HEK293 (cell line): ENCODE measurements around the gene AR.

ENCODE experiments used
- CTCF ChIA-PET: fragments of 350-600 bp; formaldehyde crosslinking; extraction: SDS; loops from one replicate; lab custom pipeline; 2021; ENCODE audit warnings: antibody characterized with exemption; lab: Yijun Ruan, JAX
- POLR2A ChIA-PET: fragments of 300-600 bp; formaldehyde crosslinking; extraction: SDS; loops from one replicate; lab custom pipeline; 2020; ENCODE audit warnings: antibody characterized with exemption, inconsistent platforms; lab: Yijun Ruan, JAX
- H3K27ac ChIP-seq: fragments of 200-500 bp; sonication (Bioruptor generic); 2 replicates; pipeline ENCODE4 v1.5.1; 2014; ENCODE audit warnings: low read depth, low read length, control low read depth, inconsistent platforms; ENCODE audit errors: extremely low read depth
- H3K36me3 ChIP-seq, 2 experiments: fragments of 200-500 bp in 1 of 2; sonication (Bioruptor generic) in 1 of 2; 1 replicate in 1 of 2; 2 replicates in 1 of 2; pipeline ENCODE4 v1.5.1; 2014 to 2017; ENCODE audit warnings: inconsistent platforms in 2 of 2, low read length in 2 of 2; ENCODE audit not compliant: control insufficient read depth in 2 of 2, insufficient read depth in 1 of 2
- H3K4me1 ChIP-seq: fragments of 200-500 bp; sonication (Bioruptor generic); 2 replicates; pipeline ENCODE4 v1.5.1; 2014; ENCODE audit warnings: mild to moderate bottlenecking, low read length, inconsistent platforms; ENCODE audit not compliant: control insufficient read depth, insufficient read depth
- H3K4me3 ChIP-seq: 2 replicates; pipeline ENCODE4 v1.5.1; 2011; ENCODE audit warnings: low read depth, mild to moderate bottlenecking, control low read depth, low read length, moderate library complexity
- H3K9me3 ChIP-seq: fragments of 200-500 bp; sonication (Bioruptor generic); 2 replicates; pipeline ENCODE4 v1.5.1; 2014; ENCODE audit warnings: low read depth, low read length, inconsistent platforms; ENCODE audit not compliant: control insufficient read depth, insufficient read depth
- EGR2 ChIP-seq: fragments of 450-650 bp; formaldehyde crosslinking; IDR thresholded peaks from 2 replicates; pipeline ENCODE4 v1.5.1; 2016; ENCODE audit warnings: low read depth, missing biosample characterization, missing genetic modification characterization
- KLF17 ChIP-seq: fragments of 450-650 bp; formaldehyde crosslinking; IDR thresholded peaks from 2 replicates; pipeline ENCODE4 v1.5.1; 2016; ENCODE audit warnings: missing biosample characterization, missing genetic modification characterization
- PBX3 ChIP-seq: sonication (generic); formaldehyde crosslinking; IDR thresholded peaks from 2 replicates; pipeline ENCODE4 v1.8.1; 2022; ENCODE audit warnings: mild to moderate bottlenecking, moderate library complexity, missing genetic modification reagents
- REPIN1 ChIP-seq: fragments of 450-650 bp; formaldehyde crosslinking; IDR thresholded peaks from 2 replicates; pipeline ENCODE4 v1.5.1; 2017; ENCODE audit warnings: missing biosample characterization, missing genetic modification characterization, low read depth
- SP2 ChIP-seq: fragments of 450-650 bp; formaldehyde crosslinking; IDR thresholded peaks from 2 replicates; pipeline ENCODE4 v1.5.1; 2016; ENCODE audit warnings: missing biosample characterization, missing genetic modification characterization
- SP7 ChIP-seq: fragments of 450-650 bp; formaldehyde crosslinking; IDR thresholded peaks from 2 replicates; pipeline ENCODE4 v1.5.1; 2016; ENCODE audit warnings: missing biosample characterization, missing genetic modification characterization
- WT1 ChIP-seq: fragments of 450-650 bp; formaldehyde crosslinking; IDR thresholded peaks from 2 replicates; pipeline ENCODE4 v1.5.1; 2016; ENCODE audit warnings: missing biosample characterization, missing genetic modification characterization
- ZBTB20 ChIP-seq: fragments of 450-650 bp; formaldehyde crosslinking; IDR thresholded peaks from 2 replicates; pipeline ENCODE4 v1.5.1; 2016; ENCODE audit warnings: missing biosample characterization, missing genetic modification characterization
- ZBTB6 ChIP-seq: fragments of 450-650 bp; formaldehyde crosslinking; IDR thresholded peaks from 2 replicates; pipeline ENCODE4 v1.5.1; 2017; ENCODE audit warnings: missing biosample characterization, missing genetic modification characterization
- ZEB2 ChIP-seq: fragments of 450-650 bp; formaldehyde crosslinking; IDR thresholded peaks from 2 replicates; pipeline ENCODE4 v1.5.1; 2016; ENCODE audit warnings: missing biosample characterization, missing genetic modification characterization
- ZFP69B ChIP-seq: fragments of 450-650 bp; formaldehyde crosslinking; IDR thresholded peaks from 2 replicates; pipeline ENCODE4 v1.5.1; 2016; ENCODE audit warnings: missing biosample characterization, missing genetic modification characterization
- ZNF121 ChIP-seq: fragments of 450-650 bp; formaldehyde crosslinking; IDR thresholded peaks from 2 replicates; pipeline ENCODE4 v1.5.1; 2016; ENCODE audit warnings: missing biosample characterization, missing genetic modification characterization
- ZNF211 ChIP-seq: fragments of 450-650 bp; formaldehyde crosslinking; IDR thresholded peaks from 2 replicates; pipeline ENCODE4 v1.5.1; 2016; ENCODE audit warnings: low read depth, missing biosample characterization, missing genetic modification characterization
- ZNF280D ChIP-seq: fragments of 450-650 bp; formaldehyde crosslinking; IDR thresholded peaks from 2 replicates; pipeline ENCODE4 v1.5.1; 2016; ENCODE audit warnings: missing biosample characterization, missing genetic modification characterization
- ZNF311 ChIP-seq: fragments of 450-650 bp; formaldehyde crosslinking; IDR thresholded peaks from 2 replicates; pipeline ENCODE4 v1.5.1; 2017; ENCODE audit warnings: missing biosample characterization, missing genetic modification characterization, borderline replicate concordance
- ZNF544 ChIP-seq: fragments of 450-650 bp; formaldehyde crosslinking; IDR thresholded peaks from 2 replicates; pipeline ENCODE4 v1.5.0; 2017; ENCODE audit warnings: missing biosample characterization, missing genetic modification characterization
- ZNF704 ChIP-seq: fragments of 450-650 bp; formaldehyde crosslinking; IDR thresholded peaks from 2 replicates; pipeline ENCODE4 v1.5.1; 2016; ENCODE audit warnings: missing biosample characterization, missing genetic modification characterization
- ZNF776 ChIP-seq: fragments of 450-650 bp; formaldehyde crosslinking; IDR thresholded peaks from 2 replicates; pipeline ENCODE4 v1.5.0; 2017; ENCODE audit warnings: missing biosample characterization, missing genetic modification characterization, borderline replicate concordance
- ZNF791 ChIP-seq: fragments of 450-650 bp; formaldehyde crosslinking; IDR thresholded peaks from 2 replicates; pipeline ENCODE4 v1.5.1; 2016; ENCODE audit warnings: missing biosample characterization, missing genetic modification characterization
- ZNF792 ChIP-seq: fragments of 450-650 bp; formaldehyde crosslinking; IDR thresholded peaks from 2 replicates; pipeline ENCODE4 v1.5.1; 2016; ENCODE audit warnings: missing biosample characterization, missing genetic modification characterization

Gene AR

GRCh38 chrX:67524428-67524827 lies 19.4 kb upstream of the AR start:
- H3K4me1 ChIP-seq, result no peaks in the 10 kb centered on the region
- H3K9me3 ChIP-seq, result no peaks in the 10 kb centered on the region; the same call in 1 of the 2 replicates
- CTCF ChIA-PET, result no interaction called here
- H3K36me3 ChIP-seq, result no peaks in the 10 kb centered on the region
- H3K27ac ChIP-seq, result no peak overlapping the region
- no peak overlapping the region for H3K4me3 ChIP-seq
- POLR2A ChIA-PET, result no interaction called here
- no peak for TF ChIP-seq EGR2 (tag by site-specific recombination)
- no peak for TF ChIP-seq ZNF791 (tag by site-specific recombination)
- no peak for TF ChIP-seq SP7
- TF ChIP-seq ZFP69B (tag by site-specific recombination), result no peak
- no peak for TF ChIP-seq ZNF704 (tag by site-specific recombination)
- no peak for TF ChIP-seq ZBTB6
- TF ChIP-seq ZNF544 (tag by site-specific recombination), result no peak
- TF ChIP-seq REPIN1, result no peak
- TF ChIP-seq ZNF776 (tag by site-specific recombination), result no peak
- no peak for TF ChIP-seq ZNF311 (tag by site-specific recombination)
- no peak for TF ChIP-seq ZNF121 (tag by site-specific recombination)
- TF ChIP-seq PBX3 (CRISPR knock-in tag), result no peak
- TF ChIP-seq ZNF211 (tag by site-specific recombination), result no peak
- TF ChIP-seq WT1 (tag by site-specific recombination), result no peak
- TF ChIP-seq ZNF792 (tag by site-specific recombination), result no peak
- no peak for TF ChIP-seq SP2 (tag by site-specific recombination)
- TF ChIP-seq ZNF280D (tag by site-specific recombination), result no peak
- TF ChIP-seq ZBTB20 (tag by site-specific recombination), result no peak
- no peak for TF ChIP-seq KLF17 (tag by site-specific recombination)
- TF ChIP-seq ZEB2 (tag by site-specific recombination), result no peak
- TF ChIP-seq, all 188 proteins: peak for 0
